Activated CD4-positive, CD25-positive, alpha-beta regulatory T cell treated with anti-CD3 and anti-CD28 coated beads, Interleukin-2, amount 50 U/mL, for 24 hours (primary cell): ENCODE measurements around the gene SIGLEC10.
A peak's percentile ranks its signal among the peaks of the same experiment; 100 is the strongest.

ENCODE experiments used
- ATAC-seq, 2 donors: fragments of 150-1000 bp; cut with Tn5 transposase; one replicate each; pipeline ENCODE4 v1.10.0; 2021; ENCODE audit warnings: mild to moderate bottlenecking in 1 of 2, moderate library complexity in 1 of 2

The SIGLEC10 gene

DNA sequence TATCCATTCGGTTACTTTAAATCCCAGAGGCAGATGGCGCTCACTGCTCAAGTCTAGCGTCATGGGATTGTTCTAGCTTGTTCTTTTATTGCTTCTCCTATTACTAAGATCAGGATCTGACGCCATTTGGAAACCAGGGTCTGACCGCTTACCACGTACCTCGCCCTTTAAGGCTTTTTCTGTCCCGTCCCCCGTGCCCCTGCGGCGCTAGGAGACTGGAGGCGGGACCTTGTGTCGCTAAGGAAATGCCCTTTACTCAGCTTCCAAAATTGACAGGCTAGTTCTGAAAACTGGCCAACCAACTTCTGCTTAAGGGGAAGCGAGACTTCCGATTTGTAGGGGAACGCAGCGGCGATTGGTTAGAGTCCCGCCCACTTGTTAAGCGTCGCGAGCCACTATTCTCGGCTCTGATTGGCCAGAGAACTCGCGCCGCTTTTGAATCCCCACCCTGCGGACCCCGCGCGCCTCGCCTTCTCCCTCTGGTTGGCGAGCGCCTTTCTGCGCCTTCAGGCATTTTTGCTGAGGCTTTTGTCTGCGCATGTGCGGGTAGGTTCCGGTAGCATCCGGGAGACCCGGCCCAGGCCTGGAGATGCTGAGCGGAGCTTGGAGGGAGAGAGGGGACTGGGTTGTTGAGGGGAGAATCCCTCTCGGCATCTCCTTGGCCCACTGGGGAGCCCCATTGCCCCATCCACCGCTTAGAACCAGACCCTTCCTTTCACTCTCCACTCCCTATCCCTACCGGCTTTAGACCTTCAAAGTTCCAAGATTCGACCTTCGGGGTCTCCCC is 23.2 kb downstream of the SIGLEC10 start:
- ATAC-seq, result peak; percentile 93 to 95

DNA sequence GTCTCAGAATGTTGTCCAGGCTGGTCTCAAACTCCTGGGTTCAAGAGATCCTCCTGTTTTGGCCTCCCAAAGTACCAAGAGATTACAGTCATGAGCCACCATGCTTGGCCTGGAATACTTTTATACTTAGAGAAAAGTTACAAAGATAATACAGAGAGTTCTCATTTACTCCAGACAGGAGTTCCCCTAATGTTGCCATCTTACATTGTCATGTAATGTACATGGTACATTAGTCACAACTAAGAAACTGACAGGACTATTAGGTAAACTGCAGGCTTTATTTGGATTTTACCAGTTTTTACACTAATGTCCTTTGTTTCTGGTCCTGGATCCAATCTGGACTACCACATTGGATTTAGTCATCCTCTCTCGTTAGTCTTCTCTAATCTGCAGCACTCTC is 24.7 kb downstream of the SIGLEC10 start:
- no peak for ATAC-seq

DNA sequence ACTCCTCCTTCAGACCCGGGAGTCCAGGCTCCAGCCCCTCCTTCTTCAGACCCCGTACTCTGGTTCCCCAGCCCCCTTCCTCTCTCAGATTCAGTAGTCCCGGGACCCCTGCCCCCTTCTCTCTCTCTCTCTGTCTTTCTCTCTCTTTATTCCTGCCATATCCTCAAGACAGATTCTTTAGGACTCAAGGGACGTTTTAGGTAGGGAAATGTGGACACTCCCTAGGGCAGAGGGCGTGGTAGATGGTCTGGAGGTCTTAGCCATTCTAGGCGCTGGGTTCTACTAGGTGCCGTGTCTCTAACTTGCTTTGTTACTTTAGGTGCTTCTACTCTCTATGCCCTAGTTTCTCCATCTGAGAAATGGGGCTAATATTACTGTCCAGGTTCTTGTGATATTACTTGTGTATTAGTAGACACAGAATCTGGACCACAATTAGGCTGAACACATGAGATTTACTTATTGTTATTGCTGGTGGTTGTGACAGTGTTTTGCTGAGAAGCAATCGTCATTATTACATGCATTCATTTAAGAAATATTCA is 26.3 kb downstream of the SIGLEC10 start:
- no peak for ATAC-seq

DNA sequence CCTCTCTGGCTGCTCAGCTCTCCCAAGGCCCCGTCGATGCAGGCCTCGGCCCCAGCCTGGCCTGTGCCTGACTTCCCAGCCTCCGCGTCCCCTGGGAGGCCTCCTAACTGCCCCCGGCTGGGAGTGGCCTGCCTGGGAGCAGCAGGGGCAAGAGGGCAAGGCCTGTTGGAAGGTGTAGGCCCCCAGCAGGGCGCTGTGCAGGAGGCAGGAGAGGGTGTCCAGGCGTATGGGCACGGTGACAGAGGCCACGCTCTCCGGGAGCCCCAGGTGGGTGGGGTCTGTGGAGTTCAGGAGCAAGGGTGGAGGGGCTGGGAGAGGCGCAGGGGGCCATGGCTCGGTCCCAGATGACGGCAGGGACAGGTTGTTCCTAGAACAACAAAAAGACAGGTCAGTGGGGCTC is 28.3 kb downstream of the SIGLEC10 start:
- no peak for ATAC-seq

DNA sequence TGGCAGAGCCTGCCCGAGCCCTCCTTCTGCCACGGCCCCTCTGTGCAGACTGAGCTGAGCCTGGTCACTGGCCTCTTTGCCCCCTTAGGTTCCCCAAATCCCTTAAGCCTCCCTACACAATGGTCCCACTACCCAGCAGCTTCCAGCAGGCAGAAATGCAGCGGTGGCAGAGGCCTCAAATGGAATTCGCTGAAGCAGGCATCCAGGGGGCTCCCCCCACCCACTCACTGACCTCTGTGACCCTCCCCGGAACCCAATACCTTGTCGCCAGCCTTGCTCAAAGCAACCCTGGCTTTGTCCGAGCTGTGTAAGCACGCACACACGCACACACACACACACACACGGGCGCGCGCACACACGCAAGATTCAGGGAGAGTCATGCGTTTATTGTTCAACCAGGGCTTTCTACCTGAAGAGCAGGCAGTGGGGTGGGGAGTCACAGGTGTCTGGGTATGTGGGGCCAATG is 29.5 kb downstream of the SIGLEC10 start, which contains the start of gene LIM2:
TSS of gene LIM2 (minus strand) at position 51 of the 466 bp plus-strand sequence. CDS start 531 bp downstream, outside the sequence.
- ATAC-seq, result no peak

DNA sequence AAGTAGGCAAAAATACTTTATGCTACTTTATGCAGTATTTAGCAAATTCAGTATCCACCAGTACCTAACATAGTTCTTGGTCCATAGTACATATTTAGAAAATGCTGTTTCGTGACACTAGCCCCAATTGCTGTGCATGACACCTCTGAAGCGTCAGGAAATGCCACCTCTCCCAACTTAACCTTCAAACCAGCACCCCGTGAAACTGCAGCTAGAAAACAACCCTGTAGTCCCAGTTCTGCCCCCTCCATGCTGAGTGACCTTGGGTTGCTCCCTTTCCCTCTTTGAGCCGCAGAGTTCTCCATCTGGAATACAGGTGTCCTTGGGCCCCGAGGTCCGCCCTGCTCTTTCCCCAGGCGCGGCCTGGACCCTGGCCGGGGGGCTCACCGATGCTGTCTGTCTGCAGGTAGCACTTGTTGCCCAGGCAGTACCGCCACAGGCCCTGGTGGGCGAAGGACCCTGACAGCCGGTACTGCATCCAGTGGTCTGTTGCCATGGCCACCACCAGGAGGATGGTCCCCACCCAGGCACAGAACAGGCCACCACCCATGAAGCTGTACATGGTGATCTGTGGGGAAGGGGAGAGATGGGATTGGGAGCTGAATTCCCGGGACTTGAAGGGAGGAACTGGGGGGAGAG is 30.4 kb downstream of the SIGLEC10 start:
- no peak for ATAC-seq

DNA sequence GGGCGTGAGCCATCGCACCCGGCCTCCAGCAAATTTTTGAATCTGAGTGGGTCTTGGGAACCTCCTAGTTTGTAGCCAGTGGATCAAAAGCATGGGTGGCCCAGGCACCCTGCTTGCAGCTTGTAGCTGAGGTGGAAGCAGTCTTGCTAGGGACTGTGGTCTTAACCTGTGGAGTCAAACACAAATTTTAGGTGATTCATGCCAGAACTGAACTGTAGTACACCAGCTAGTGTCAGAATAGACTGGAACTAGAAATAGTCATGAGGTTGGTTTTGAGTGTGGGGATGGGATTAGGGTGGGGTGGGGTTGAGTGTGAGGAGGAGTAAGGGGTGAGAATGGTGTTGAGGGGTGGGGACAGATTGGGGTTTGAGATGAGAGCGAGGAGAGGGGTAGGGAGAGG is 35.4 kb downstream of the SIGLEC10 start:
- ATAC-seq, result no peak

DNA sequence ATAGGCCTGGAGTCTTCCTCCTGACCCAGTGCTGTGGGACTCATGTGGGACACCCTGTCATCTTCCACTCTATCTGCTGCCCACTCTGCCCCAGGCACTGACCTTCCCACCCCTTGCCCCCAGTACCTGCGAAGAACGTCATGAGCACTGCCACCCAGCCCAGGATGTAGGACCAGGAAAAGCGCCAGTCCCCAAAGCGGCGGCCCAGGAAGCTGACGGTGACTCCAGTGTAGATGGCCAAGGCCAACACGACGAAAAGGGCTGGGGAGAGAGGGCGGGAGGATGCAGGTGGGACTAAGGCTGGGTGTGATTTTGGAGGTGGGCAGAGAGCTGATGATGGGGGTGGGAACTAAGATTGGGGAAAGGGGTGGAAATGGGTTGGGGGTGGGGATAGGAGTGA is 37.1 kb downstream of the SIGLEC10 start:
- no peak for ATAC-seq

DNA sequence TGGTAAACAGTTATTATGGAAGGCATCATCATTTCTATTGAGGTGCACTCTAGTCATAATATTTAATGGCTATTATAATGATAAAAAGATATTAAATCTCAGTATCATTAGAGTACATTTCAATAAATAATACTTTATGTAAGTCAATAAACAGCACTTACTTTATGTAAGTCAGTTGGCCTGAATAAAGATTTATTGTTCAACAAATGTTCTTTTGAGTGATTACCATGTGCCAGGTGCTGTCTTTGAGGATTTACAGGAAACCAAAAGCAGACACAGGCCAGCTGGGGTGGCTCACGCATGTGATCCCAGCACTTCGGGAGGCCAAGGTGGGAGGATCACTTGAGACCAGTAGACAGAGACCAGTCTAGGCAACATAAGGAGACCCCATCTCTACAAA is 40.0 kb downstream of the SIGLEC10 start:
- ATAC-seq, result no peak

DNA sequence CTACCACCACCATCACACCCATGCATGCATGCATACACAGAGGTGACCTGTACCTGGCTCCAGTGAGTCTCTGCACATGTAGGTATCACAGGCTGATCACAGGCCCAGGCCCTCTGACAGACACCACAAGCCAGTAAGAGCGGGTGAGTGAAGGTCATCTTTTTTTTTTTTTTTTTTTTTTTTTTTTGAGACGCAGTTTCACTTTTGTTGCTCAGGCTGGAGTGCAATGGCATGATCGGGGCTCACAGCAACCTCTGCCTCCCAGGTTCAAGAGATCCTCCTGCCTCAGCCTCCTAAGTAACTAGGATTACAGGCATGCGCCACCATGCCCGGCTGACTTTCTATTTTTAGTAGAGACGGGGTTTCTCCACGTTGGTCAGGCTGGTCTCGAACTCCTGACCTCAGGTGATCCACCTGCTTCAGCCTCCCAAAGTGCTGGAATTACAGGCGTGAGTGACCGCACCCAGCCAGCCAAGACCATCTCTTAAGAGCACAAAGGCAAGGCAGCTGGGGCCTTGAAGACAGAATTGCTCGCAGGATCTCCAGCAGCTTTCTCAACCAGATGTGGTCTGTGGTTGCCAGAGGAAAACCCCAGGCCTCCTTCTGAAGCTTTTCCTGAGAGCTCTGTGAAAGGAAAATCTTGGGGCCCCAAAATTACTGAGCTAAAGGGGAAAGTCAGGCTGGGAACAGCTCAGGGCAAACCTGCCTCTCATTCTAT is 41.8 kb downstream of the SIGLEC10 start:
- no peak for ATAC-seq

DNA sequence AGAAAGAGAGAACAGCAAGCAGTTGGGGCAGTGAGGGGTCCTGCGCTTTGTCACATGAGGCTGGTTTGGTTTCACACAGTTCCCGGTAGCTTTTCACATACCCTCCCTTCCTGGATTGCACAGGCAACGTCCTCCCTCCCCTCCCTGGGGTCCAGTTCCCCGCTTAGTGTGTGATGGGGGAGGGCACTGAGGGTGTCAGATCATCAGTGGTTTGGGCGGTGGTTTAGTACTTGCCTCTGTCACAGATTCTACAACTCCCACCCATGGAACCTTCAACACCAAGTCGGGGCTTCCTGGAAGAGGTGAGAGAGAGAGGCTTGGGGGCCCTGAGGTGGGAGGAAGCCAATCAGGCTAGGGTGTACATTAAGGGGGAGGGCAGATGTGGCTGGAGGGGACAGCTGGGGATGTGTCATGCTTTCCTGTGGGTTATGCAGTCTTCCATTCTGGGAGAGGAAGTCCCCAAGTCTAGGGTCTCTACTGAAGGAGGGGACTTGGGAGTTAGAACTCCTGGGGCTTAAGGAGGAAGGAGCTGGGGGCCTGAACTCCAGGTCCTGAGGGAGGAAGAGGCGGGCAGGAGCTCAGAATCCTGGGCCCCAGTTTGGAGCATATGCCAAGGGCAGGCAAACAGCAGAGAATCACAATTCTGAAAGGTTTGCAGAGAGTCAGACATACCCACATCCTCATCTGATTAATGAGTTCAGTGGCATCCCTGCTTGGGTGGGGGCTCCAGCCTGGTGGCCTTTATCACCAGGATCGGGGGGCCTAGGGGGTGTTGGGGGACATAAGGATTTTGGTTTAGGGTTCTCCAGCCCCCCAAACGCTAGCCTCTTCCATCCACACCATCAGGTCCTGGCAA is 44.6 kb downstream of the SIGLEC10 start, which contains the start of gene NKG7:
TSS of gene NKG7 (minus strand) at position 6 of the 856 bp plus-strand sequence. CDS start 119 bp downstream, outside the sequence.
- ATAC-seq, result peak; percentile 86 to 88

DNA sequence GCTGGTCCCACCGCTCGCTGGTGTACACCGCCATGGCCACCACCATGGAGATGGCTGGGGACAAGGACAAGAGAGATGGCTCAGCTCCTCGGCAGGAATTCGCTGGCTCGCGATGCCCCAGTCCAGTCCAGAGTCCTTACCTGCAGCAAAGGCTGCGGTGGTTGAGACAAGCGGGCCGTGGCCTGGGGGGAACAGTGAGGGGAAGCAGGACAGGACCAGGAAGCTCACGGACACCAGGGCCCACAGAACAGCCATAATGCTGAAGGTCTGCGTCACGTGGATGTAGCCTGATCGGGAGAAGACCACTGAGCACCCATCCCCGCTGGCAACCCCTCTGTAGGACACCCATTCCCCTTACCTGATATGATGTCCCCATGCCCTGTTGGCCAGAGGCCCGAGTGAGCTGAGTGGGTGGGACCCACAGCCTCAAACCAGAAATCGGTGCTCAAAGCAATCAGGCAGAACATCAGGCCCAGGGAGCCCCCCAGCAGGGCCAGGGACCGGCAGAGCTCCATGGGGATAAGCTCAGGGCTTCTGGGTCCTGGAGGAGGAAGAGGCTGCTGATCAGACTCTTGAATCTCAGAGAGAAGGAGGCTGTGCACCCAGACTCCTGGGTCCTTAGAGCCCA is 45.3 kb downstream of the SIGLEC10 start:
- no peak for ATAC-seq

DNA sequence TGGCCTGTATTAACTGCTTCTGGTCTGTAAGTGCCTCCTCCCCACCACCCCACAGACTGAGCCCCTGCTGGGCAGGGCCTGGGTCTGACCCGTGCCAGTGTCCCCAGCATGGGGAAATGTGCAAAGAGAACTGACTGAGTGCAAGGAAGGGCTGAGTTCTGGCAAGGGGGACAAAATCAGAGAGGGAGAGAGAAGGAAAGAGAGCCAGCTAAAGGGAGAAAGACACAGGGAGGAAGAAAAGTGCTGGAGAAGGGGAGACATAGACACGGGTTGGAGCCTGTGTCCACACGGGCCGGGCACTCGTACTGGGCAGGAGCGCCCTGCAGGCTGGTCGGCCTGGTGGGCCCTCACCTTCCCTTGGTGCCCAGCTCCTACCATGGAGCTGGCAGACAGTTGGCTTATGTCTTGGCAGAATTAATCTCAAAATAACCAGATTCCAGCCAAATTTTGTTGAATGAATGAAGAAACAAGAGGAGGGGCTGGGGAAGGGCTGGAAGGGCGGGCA is 46.2 kb downstream of the SIGLEC10 start:
- ATAC-seq, result no peak

DNA sequence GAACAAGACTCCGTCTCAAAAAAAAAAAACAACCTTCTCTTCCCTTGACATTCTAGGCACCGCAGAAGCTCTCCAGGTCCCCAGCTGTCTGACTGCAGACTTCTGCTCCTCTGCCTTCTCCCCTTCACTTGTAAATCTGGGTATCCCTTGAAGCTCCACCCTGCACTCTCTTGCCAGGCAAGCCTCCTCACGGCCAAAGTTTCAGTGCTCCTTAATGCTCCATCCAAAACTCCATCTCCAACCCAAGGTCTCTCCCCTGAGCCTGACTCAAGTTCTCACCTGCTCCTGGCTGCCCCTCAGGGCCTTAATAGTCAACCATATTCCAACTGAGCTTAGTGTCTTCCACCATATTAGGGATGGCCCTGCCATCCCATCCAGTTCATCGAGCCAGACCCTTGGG is 47.2 kb downstream of the SIGLEC10 start:
- no peak for ATAC-seq

DNA sequence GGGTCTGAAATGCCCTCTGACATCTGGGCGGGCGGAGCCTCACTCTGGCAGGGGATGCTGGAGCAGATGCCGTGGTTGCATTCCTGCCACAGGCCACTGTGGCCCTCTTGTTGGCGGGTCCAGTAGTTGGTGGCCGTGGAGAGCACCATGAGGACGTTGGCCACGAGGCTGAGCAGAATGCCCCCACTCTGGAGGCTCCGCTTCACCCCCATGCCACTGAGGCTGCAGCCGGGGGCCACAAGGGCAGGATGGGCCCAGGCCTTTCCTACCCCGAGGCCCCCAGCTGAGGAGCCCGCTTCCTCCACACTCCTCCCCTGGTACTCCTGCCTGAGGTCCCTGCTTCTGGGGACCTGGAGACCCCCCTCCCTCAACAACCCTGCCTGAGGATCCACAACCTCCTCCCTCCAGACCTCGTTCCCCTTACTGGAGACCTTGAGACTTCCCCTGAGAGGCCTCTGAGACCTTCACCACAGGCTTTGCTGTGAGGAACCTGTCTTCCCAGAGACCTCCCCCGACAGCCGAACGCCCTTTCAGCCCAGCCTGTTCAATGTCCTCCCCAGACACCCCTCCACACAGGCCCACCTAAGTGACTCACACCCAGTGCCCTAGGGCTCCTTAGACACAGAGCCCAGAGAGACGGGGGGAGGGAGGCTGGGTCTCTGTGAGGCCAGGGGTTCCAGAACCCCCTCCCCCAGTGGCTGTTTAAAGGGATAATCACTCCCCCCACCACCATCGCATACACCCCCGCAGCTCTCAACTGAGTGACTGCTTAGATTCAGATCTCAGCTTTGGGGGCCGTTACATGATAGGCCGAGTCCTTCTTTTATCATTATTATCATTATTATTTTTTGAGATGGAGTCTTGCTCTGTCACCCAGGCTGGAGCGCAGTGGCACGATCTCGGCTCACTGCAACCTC is 48.8 kb downstream of the SIGLEC10 start, which contains the start of gene CLDND2:
TSS of gene CLDND2 (minus strand) at position 638 of the 917 bp plus-strand sequence. CDS start at position 212, 426 bp downstream.
- no peak for ATAC-seq

DNA sequence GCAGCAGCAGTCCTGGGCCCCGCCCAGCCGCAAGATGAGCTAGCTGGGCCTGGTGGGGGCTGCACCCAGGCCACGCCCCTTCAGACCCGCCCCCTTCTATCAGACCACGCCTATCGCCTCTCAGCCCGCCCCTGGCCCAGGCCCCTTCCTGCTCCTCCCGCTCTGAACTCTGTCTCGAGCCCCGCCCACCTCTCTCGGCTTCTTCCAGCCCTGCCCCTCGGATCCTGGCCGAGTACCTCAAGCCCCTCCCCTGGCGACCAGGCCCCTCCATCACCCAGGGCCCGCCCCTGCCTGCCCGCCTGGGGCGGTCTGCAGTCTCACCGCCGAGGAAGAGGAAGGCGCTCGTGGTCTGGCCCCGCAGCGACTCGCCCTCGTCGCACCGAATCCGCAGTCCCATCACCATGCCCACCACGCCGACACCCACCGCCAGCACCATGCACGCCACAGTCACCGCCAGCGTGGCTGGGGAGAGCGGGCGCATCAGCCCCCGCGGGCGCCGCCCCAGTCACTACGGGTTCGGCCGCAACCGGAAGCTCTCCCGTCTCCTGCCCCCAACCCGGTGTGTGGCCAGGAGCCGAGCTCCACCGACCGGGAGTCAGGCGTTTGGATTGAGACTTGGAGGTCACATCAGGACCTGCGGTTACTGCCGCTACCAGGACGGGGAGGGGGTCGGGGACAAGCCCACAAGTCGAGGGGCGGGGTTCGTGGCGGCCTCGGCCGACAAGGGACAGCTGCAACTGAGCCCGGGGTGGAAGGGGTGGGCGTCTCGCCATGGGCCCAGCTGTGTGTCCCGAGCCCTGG is 49.7 kb downstream of the SIGLEC10 start:
- ATAC-seq, result peak; percentile 82 to 86

DNA sequence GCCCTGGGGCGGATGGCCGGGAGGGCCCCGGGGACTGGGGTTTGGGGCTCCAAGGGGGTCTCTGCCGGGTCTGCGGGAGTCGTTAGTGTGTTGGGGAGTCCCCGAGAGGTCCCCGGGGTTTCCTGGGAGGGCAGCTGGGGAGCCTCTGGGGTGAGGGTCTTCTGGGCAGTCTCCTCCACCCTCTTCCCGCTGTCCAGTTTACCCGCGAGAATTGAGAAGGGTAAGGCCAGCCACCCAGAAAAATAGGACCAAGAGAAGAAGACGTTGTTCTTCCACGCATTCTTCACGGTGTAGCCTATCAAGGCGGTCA is 50.2 kb downstream of the SIGLEC10 start:
- ATAC-seq, result no peak

DNA sequence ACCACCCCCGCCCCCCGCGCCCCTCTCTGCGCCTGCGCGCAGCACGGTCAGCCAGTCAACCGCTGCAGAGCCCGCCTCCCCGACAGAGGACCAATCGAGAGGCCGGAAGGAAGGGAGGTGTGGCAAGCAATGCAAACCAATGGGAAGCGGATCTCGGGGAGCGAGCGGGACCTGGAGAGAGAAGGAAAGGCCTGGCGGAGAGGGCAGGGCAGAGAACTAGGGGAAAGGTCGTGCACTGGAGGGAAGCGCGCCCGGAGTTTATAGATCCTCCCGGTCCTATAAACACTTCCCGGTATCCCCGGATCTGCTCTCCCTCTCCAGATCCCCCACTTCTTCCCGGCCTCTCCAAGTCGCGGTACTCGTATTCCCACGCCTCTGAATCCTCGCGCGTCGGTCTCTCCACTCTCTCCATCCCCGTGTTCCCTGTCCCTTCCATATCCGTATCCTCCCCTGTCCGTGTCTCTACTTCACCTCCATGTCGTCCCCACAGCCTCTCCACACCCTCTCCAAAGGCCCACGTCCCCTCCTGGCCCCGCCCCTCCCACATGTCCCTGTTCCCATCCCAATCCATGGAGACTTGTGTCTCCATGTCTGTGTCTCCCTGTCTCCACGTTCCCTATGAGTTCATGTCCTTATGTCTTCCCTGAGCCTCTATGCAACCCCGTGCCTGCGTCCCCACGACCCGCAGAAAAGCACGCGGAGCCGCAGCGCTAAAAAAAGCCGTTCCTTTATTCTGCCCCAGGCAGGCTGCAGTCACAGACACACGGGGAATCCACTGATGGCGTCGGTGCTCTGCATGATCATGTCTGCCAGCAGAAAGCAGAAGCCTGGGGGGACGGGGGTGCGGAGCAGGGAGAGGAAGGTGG is 50.8 kb downstream of the SIGLEC10 start:
- ATAC-seq, result peak; percentile 61 to 64
